Right atrium auricular region (tissue), 2 donors: ENCODE data around the gene OR2T5. TPM values are rescaled to one million over a fixed set of nuclear protein-coding genes. Genes with fewer than 3 reads are reported as not detected.

Experiments used
- total RNA-seq, 2 donors: library from RNA; depleted of rRNA; stranded (reverse); fragments of >200 nt; gene quantifications; one replicate each; pipeline ENCODE4 v1.1.0, GENCODE V29; 2016

Gene OR2T5
- total RNA-seq, 2 donors from 2014 or later: not detected

Other genes with a start within 250 kb of the OR2T5 start
- not detected for gene OR2T33, start 210.6 kb upstream of the OR2T5 start, total RNA-seq
- gene OR2T12, start 185.2 kb upstream of the OR2T5 start, total RNA-seq: not detected
- gene OR2M7, start 164.0 kb upstream of the OR2T5 start, total RNA-seq: not detected
- not detected for gene OR14C36, start 139.8 kb upstream of the OR2T5 start, total RNA-seq
- not detected for gene OR2T4, start 126.9 kb upstream of the OR2T5 start, total RNA-seq
- not detected for gene OR2T6, start 112.8 kb upstream of the OR2T5 start, total RNA-seq
- not detected for gene OR2T1, start 85.5 kb upstream of the OR2T5 start, total RNA-seq
- gene OR2T2, start 43.0 kb upstream of the OR2T5 start, total RNA-seq: not detected
- not detected for gene OR2T3, start 15.2 kb upstream of the OR2T5 start, total RNA-seq
- not detected for gene OR2G6, start 19.5 kb downstream of the OR2T5 start, total RNA-seq
- gene OR2T29, start 74.2 kb downstream of the OR2T5 start, total RNA-seq: not detected
- gene OR2T34, start 86.2 kb downstream of the OR2T5 start, total RNA-seq: not detected
- gene OR2T10, start 109.1 kb downstream of the OR2T5 start, total RNA-seq: not detected
- not detected for gene OR2T11, start 146.5 kb downstream of the OR2T5 start, total RNA-seq
- gene OR2T35, start 156.7 kb downstream of the OR2T5 start, total RNA-seq: not detected
- not detected for gene OR2T27, start 166.9 kb downstream of the OR2T5 start, total RNA-seq
- not detected for gene OR14I1, start 214.2 kb downstream of the OR2T5 start, total RNA-seq